Adrenal gland (tissue), 5 donors: ENCODE data around the gene PRM1.

Experiments
- CTCF ChIP-seq, 6 experiments: fragments of 450-650 bp in 4 of 6; fragments of 200-600 bp in 2 of 6; sonication (generic) in 1 of 6; IDR thresholded peaks; 1 replicate in 5 of 6; 2 replicates in 1 of 6; pipeline versions ENCODE4 v1.5.1 to v1.8.0; 2016 to 2021; ENCODE audit warnings: antibody characterized with exemption in 6 of 6, mild to moderate bottlenecking in 2 of 6, moderate library complexity in 1 of 6
- POLR2A ChIP-seq, 2 donors: fragments of 450-650 bp; IDR thresholded peaks; one replicate each; pipeline ENCODE4 v1.6.1; 2017; ENCODE audit warnings: antibody characterized with exemption in 2 of 2, mild to moderate bottlenecking in 2 of 2, moderate library complexity in 1 of 2
- donor health status: DM: no; HTN: no; CAD: no.

- TF ChIP-seq CTCF (IDR thresholded peaks at IDR 0.05) (no peak), POLR2A (IDR thresholded peaks at IDR 0.05) (no peak)
Observed at GRCh38 chr16:11248133-11248532, 33.0 kb downstream of the PRM1 start.
